ENCODE measurements around the gene FOXC1. TPM values are rescaled to one million over a fixed set of nuclear protein-coding genes. Genes with fewer than 3 reads are reported as not detected.

Gene FOXC1
- total RNA-seq, 1 experiment from 2014 or later: 6.7 TPM

DNA sequence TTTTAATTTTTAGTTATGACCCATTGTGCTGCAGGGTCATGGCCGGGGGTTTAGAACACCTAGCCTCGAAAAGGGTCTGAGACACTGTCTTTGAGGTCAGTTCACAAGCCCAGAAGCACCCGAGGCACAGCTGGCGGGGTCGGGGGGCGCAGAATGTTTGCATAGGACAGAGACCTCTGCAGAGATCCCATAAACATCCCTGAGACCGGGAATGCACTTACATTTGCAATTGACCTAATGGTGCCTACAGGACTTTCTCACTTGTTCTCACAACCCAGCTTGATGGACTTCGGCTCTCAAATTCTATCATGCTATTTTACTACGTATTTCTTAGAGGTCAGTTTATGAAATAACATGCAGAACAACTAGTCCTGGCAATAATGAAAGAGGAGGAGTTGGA is 33.5 kb upstream of the FOXC1 start:
- BruUV-seq (replicated peaks): no TSS peak
- H3K36me3 ChIP-seq (ENCODE audit: control insufficient read depth, insufficient read depth, low read length): no peaks in the 10 kb centered on the region
- no peak for DNase-seq (ENCODE audit: low read depth, low spot score)
- no peaks in the 10 kb centered on the region for H3K4me1 ChIP-seq (ENCODE audit: control insufficient read depth, insufficient read depth, low read length)
- CTCF ChIA-PET: no interaction called here
- POLR2A ChIA-PET: no interaction called here
- H3K9me3 ChIP-seq (ENCODE audit: control insufficient read depth, insufficient read depth, low read depth, low read length): peaks cover 3% of the 10 kb centered on the region; the same call in 1 of the 2 replicates
- intact Hi-C loops (cut with micrococcal nuclease; ENCODE audit: unreplicated experiment) (no loop called here), in situ Hi-C loops (cut with HindIII; ENCODE audit: low pct_unique_long_range_greater_than_20kb, low sequenced_read_pairs) (no loop called here)
- H3K27me3 ChIP-seq (ENCODE audit: control insufficient read depth, insufficient read depth, low read length): no peaks in the 10 kb centered on the region; the same call in none of the 2 replicates
- H3K27ac ChIP-seq (ENCODE audit: low read length): no peak overlapping the region
- TF ChIP-seq TCF7L2 (IDR thresholded peaks at IDR 0.05; ENCODE audit: low read depth, low read length) (no peak), POLR2AphosphoS5 (IDR thresholded peaks at IDR 0.05; ENCODE audit: low read depth, low read length) (no peak), SIN3A (IDR thresholded peaks at IDR 0.05; ENCODE audit: borderline replicate concordance, insufficient read depth, low read depth, low read length) (no peak)
- TF ChIP-seq, protein P1, sequence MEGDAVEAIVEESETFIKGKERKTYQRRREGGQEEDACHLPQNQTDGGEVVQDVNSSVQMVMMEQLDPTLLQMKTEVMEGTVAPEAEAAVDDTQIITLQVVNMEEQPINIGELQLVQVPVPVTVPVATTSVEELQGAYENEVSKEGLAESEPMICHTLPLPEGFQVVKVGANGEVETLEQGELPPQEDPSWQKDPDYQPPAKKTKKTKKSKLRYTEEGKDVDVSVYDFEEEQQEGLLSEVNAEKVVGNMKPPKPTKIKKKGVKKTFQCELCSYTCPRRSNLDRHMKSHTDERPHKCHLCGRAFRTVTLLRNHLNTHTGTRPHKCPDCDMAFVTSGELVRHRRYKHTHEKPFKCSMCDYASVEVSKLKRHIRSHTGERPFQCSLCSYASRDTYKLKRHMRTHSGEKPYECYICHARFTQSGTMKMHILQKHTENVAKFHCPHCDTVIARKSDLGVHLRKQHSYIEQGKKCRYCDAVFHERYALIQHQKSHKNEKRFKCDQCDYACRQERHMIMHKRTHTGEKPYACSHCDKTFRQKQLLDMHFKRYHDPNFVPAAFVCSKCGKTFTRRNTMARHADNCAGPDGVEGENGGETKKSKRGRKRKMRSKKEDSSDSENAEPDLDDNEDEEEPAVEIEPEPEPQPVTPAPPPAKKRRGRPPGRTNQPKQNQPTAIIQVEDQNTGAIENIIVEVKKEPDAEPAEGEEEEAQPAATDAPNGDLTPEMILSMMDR (IDR thresholded peaks at IDR 0.05): no peak
- TF ChIP-seq, protein P2, sequence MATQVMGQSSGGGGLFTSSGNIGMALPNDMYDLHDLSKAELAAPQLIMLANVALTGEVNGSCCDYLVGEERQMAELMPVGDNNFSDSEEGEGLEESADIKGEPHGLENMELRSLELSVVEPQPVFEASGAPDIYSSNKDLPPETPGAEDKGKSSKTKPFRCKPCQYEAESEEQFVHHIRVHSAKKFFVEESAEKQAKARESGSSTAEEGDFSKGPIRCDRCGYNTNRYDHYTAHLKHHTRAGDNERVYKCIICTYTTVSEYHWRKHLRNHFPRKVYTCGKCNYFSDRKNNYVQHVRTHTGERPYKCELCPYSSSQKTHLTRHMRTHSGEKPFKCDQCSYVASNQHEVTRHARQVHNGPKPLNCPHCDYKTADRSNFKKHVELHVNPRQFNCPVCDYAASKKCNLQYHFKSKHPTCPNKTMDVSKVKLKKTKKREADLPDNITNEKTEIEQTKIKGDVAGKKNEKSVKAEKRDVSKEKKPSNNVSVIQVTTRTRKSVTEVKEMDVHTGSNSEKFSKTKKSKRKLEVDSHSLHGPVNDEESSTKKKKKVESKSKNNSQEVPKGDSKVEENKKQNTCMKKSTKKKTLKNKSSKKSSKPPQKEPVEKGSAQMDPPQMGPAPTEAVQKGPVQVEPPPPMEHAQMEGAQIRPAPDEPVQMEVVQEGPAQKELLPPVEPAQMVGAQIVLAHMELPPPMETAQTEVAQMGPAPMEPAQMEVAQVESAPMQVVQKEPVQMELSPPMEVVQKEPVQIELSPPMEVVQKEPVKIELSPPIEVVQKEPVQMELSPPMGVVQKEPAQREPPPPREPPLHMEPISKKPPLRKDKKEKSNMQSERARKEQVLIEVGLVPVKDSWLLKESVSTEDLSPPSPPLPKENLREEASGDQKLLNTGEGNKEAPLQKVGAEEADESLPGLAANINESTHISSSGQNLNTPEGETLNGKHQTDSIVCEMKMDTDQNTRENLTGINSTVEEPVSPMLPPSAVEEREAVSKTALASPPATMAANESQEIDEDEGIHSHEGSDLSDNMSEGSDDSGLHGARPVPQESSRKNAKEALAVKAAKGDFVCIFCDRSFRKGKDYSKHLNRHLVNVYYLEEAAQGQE (IDR thresholded peaks at IDR 0.05; ENCODE audit: insufficient read depth in 1 of 2, low read depth in 2 of 2, low read length in 1 of 2): no peak
- H3K4me3 ChIP-seq (ENCODE audit: low read depth in 2 of 2, low read length in 2 of 2): no peak overlapping the region
- no peak for ATAC-seq

DNA sequence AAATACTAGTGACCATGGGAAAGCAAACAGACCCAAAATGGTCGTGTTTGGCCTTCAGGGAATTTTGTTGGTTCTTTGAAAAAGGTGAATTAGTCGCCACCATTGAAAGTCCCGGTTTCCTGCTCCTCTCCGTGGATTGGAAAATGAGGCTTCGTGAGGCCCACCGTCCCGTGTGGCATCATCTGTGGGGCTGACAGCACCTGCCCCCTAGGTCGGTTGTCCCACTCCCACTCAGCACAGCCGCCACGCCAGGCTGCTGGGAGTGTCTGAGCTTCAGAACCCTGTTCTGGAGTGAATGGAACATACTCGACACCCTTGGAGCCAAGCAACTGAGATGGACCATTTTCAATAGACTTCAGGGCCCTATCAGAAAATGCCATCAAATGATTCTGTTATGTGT is 33.0 kb upstream of the FOXC1 start:
- Histone ChIP-seq H3K9me3 (ENCODE audit: control insufficient read depth, insufficient read depth, low read depth, low read length) (no peaks in the 10 kb centered on the region), H3K27me3 (ENCODE audit: control insufficient read depth, insufficient read depth, low read length) (no peaks in the 10 kb centered on the region; the same call in none of the 2 replicates), H3K4me1 (ENCODE audit: control insufficient read depth, insufficient read depth, low read length) (no peaks in the 10 kb centered on the region), H3K36me3 (ENCODE audit: control insufficient read depth, insufficient read depth, low read length) (no peaks in the 10 kb centered on the region), H3K4me3 (ENCODE audit: low read depth in 2 of 2, low read length in 2 of 2) (no peak overlapping the region), H3K27ac (ENCODE audit: low read length) (no peak overlapping the region)
- ChIA-PET CTCF (no interaction called here), POLR2A (no interaction called here)
- TF ChIP-seq TCF7L2 (IDR thresholded peaks at IDR 0.05; ENCODE audit: low read depth, low read length): no peak
- BruUV-seq (replicated peaks): no TSS peak
- DNase-seq (ENCODE audit: low read depth, low spot score) (no peak), ATAC-seq (no peak)
- intact Hi-C loops (cut with micrococcal nuclease; ENCODE audit: unreplicated experiment): no loop called here
- in situ Hi-C loops (cut with HindIII; ENCODE audit: low pct_unique_long_range_greater_than_20kb, low sequenced_read_pairs): no loop called here

DNA sequence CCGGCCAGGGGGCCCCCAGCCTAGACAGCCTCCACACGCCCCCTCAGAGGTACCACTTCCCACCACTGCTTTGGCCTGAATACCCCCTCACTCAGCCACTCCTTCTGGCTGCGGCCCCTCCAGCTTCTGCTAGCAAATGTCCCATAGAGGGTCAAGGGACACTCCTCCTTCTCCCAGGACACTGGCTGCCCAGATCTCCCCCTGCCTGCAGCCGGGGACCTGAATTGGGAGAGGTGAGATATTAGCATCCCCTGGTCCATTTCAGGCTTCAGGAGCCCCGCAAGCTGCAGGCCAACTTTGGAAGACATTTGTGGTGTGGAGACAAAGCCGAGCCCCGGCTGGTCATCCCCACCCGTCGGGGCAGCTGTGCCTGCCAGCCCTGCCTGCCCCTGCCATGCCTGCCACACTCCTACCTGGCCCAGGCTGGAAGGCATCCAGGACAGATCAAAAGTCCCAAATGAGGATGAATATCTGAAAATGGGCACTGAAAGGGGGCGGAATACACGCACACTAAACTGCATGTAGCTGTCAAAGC is 32.5 kb upstream of the FOXC1 start:
- POLR2A ChIA-PET: no interaction called here
- in situ Hi-C loops (cut with HindIII; ENCODE audit: low pct_unique_long_range_greater_than_20kb, low sequenced_read_pairs) (no loop called here), intact Hi-C loops (cut with micrococcal nuclease; ENCODE audit: unreplicated experiment) (no loop called here)
- CTCF ChIA-PET: no interaction called here
- no peak for DNase-seq (ENCODE audit: low read depth, low spot score)
- H3K27ac ChIP-seq (ENCODE audit: low read length): no peak overlapping the region
- no peaks in the 10 kb centered on the region; the same call in none of the 2 replicates for H3K27me3 ChIP-seq (ENCODE audit: control insufficient read depth, insufficient read depth, low read length)
- H3K9me3 ChIP-seq (ENCODE audit: control insufficient read depth, insufficient read depth, low read depth, low read length): no peaks in the 10 kb centered on the region
- no TSS peak for BruUV-seq (replicated peaks)
- TF ChIP-seq TCF7L2 (IDR thresholded peaks at IDR 0.05; ENCODE audit: low read depth, low read length): no peak
- TF ChIP-seq POLR2AphosphoS5 (IDR thresholded peaks at IDR 0.05; ENCODE audit: low read depth, low read length): no peak
- TF ChIP-seq, protein P1 (IDR thresholded peaks at IDR 0.05): no peak
- TF ChIP-seq, protein P2 (IDR thresholded peaks at IDR 0.05; ENCODE audit: insufficient read depth in 1 of 2, low read depth in 2 of 2, low read length in 1 of 2): no peak
- no peak for TF ChIP-seq SIN3A (IDR thresholded peaks at IDR 0.05; ENCODE audit: borderline replicate concordance, insufficient read depth, low read depth, low read length)
- ATAC-seq: no peak
- H3K4me3 ChIP-seq (ENCODE audit: low read depth in 2 of 2, low read length in 2 of 2): no peak overlapping the region
- H3K4me1 ChIP-seq (ENCODE audit: control insufficient read depth, insufficient read depth, low read length): no peaks in the 10 kb centered on the region
- no peaks in the 10 kb centered on the region for H3K36me3 ChIP-seq (ENCODE audit: control insufficient read depth, insufficient read depth, low read length)

Data from Panc1 (cell line).